WI38 (cell line): ENCODE measurements around the gene APBA2.

Experiments
- H3K4me3 ChIP-seq: 2 replicates; pipeline ENCODE4 v1.5.1; 2011; ENCODE audit warnings: low read depth, mild to moderate bottlenecking, control low read depth, low read length
- TF ChIP-seq, protein P1 (sequence below): IDR thresholded peaks from 2 replicates; pipeline ENCODE4 v1.5.1; 2012; ENCODE audit warnings: low read depth, mild to moderate bottlenecking, control low read depth, low read length

APBA2 gene

DNA sequence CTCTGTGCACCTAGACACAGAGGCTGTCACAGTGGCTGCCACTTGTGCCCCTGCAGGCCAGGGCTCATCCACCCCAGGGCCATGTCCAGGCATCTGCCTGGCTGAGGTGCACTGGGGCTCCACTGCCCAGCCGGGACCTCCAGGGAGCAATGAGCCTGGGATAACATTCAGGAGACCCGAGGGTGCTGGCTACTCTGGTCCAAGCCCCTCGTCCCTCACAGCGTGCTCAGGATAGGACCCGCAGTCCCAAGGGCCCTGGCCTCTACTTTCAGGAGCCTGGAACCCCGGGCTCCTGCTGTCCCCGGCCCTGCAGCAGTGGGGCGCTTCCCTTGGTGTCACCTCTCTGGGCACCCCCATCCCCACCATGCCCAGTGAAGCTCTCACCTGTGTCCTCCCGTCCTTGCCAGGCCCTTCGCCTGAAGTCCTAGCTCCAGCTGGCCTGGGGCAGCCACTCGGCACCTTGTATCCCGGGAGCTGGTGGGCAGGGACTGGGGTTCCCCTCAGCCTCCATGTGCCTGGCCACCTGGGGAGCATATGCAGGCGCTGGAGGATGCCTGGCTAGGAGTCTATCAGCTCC, 226.0 kb downstream of the APBA2 start:
- TF ChIP-seq, protein P1, sequence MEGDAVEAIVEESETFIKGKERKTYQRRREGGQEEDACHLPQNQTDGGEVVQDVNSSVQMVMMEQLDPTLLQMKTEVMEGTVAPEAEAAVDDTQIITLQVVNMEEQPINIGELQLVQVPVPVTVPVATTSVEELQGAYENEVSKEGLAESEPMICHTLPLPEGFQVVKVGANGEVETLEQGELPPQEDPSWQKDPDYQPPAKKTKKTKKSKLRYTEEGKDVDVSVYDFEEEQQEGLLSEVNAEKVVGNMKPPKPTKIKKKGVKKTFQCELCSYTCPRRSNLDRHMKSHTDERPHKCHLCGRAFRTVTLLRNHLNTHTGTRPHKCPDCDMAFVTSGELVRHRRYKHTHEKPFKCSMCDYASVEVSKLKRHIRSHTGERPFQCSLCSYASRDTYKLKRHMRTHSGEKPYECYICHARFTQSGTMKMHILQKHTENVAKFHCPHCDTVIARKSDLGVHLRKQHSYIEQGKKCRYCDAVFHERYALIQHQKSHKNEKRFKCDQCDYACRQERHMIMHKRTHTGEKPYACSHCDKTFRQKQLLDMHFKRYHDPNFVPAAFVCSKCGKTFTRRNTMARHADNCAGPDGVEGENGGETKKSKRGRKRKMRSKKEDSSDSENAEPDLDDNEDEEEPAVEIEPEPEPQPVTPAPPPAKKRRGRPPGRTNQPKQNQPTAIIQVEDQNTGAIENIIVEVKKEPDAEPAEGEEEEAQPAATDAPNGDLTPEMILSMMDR: no peak
- H3K4me3 ChIP-seq: no peak overlapping the region

DNA sequence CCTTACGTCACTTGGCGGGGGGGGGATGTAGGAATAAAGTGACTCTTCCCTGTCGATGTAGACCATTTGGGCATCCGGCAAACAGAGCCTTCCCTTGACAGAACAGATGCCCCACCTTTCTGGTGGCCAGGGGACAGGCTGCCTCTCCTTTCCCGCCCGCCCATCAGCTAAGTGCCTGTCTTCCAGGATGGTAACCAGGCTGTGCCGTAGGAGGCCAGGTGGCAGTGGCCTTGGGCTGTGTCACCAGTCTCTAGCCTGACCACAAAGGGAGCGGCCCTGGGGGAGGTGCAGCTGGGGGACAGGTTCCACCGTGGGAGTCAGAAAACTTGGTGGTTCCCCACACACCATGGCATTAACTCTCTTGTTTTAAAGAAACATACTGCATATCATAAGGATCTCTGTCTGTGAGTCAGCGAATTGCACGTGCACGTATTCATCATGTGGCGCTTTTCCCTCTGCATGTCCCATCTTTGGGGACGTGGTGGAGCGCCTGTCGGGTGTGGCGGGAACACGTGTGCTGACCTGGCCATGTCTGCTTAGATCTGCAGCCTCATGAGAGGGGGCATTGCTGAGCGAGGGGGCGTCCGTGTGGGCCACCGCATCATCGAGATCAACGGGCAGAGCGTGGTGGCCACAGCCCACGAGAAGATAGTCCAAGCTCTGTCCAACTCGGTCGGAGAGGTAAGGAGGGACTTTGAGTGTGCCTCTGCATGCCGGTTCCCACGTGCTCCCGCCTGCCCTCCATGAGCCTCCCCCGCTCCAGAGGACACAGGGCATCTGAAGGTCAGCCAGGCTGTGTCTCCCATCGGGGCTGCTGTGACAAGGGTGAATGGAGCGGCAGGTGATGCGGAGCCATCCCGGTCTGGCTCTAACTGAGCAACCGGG, 227.8 kb downstream of the APBA2 start:
- no peak overlapping the region for H3K4me3 ChIP-seq
- TF ChIP-seq, protein P1: no peak

DNA sequence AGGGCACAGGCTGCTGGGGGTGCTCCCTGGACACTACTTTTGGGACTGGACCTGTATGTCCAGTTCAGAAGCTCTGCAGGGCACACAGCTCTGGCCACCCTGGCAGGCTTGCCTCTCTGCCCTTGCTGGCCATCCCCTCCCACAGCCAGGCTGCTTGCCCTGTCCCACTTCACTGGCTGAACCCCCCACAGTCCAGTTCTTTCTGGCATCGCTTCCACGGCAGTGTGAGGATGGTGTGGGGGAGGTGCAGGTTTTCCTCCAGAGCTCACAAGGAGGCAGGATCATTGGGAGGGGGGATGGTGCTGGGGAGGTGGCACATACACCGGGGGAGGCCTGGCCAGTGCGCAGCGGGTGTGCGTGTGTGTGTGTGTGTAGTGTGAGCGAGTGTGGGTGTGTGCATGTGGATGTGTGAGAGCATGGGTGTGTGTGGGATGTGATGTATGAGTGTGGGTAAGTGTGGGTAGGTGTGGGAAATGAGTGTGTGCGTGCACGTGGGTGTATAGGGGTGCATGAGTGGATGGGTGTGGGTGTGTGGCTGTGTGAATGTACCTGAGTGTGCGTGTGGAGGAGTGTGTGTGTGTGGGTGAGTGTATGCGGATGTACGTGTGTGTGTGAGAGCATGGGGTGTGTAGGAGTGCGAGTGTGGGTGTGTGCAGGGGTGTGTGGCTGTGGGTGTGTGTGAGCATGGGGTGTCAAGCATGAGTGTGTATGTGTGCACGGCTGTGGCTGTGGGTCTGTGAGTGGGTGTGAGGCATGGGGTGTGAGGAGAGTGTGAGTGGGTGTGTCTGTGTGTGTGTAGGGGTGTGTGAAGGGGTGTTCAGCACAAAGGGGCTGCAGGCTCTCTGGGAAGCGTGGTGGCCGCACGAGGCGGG, 228.7 kb downstream of the APBA2 start:
- TF ChIP-seq, protein P1: no peak
- no peak overlapping the region for H3K4me3 ChIP-seq

DNA sequence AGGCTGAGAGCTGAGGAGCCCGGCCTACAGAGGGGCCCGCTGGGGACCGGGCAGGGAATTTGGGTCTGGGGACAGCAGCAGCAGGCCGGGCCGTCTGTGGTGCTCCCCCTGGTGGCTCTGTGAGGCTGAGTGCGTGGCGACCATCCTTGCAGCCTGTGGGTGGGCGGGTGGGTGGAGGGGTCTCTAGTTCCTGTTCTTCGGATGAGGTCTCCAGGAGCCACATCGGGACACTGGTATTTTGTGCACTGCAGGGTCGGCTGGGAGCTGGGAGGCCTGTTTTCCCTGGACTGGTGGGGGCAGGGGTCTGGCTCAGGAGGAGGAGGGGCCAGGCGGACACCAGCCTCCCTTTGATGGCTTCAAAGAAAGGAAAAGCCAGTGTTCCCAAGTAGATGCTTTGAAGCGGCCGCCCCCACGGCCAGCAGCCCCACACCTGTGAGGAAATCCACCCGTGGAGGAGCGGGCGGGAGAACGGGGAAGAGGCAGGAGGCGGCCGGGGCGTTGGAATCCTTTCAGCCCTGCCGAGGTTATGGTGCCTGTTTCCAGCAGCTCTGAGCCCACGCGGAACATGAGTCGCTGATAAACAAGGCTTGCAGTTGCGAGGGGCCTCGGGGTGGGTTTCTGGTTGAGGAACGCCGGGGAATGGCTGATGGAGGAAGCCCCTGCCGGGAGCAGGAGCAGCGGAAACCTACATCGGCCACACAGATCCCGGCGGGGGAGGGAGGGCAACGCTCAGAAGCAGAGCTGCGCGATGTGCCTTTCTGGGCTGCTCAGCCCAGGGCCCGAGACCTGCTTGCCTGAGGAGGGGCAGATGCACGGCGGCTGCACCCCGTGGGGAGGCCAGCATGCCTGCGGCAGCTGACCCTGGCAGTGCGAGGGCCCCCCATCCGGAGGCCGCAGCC, 229.6 kb downstream of the APBA2 start:
- TF ChIP-seq, protein P1: no peak
- H3K4me3 ChIP-seq: no peak overlapping the region

DNA sequence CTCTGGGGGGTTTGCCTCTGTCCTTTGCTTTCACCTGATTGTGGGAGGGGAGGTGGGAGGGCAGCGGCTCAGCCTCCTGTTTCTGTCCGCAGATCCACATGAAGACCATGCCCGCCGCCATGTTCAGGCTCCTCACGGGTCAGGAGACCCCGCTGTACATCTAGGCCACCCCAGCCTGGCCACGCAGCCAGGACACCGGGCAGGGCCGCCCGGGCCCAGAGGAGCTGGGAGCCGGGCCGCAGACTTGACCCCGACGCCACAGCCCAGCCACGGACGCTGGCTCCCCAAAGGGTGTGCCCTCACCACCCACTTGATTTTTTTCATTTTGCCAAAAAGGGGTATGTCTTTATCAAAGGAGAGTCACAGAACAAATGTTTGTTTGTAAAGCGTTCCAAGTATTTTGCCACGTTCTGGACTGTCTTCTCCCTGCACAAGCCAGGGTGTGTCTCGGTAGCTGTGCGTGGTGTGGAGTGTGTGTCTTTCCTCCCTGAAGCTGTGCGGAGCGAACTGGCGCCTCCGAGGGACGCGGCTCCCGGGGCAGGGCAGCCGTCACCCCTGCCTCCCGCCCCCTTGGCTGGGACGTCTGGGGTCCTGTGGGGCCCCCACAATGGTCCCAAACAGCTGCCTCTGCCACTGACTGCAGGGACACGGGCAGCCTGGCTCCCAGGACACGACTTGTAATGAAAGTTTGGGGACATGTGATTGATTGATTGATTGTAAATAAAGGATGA, 231.4 kb downstream of the APBA2 start:
- no peak overlapping the region for H3K4me3 ChIP-seq
- TF ChIP-seq, protein P1: no peak

DNA sequence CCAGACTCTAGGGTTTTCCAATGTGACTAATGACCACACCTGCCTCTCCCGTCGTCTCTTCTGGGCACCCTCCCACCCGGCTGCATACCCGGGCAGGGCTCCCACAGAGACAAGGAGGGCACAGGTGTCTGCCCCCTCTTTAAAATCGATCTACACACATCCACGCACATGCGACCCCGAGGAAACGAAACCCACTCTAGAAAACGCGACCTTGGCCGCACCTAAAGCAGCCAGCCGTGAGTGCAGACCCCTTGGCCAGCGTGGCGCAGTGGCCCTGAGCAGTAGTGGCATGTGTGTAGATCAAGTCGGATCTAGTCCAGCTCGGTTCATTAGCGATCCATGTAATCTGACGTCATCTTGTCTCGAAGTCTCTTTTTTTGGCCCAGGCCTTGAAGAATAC, 232.0 kb downstream of the APBA2 start:
- H3K4me3 ChIP-seq: no peak overlapping the region
- TF ChIP-seq, protein P1: no peak
